ENCODE measurements around the gene PRDM16.

PRDM16 gene

DNA sequence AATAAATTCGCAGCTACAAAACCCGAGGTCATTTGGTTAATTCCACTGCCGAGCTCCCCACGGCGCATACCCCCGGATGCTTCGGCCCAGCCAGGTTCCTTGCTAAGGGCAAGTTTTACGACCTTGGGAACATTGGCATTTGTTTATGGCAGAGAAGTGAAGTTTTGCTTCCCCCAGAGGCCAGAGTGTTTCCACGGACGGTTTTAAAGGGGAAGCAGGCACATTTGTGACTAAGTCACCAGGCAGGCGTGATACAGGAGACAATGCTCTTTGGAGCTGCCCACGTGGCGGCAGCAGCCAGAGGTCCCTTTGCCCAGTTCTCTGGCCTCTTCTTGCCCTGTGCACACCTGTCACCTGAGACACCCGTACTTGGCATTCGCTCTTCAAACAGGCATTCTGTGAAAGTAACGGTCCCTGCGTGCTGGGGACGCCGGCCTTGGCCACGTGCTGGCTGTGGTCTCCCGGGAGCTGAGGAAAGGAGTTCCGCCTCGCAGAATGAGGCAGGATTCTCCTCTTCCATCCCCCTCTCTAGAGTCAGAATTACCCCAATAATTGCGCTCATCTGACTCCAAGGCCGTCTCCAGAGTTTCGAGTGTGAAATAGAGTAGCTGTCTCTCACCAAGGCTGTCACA lies 138.3 kb downstream of the PRDM16 start:
- Histone ChIP-seq H3K4me3 (ENCODE audit: low read length) (no peak overlapping the region), H3K9ac (ENCODE audit: low read length) (no peak overlapping the region), H3K4me2 (ENCODE audit: low read depth, low read length) (no peak overlapping the region), H2AFZ (ENCODE audit: low read length) (no peak overlapping the region), H3K9me3 (replicated peaks; ENCODE audit: insufficient read depth, low read length) (no peaks in the 10 kb centered on the region), H3K79me2 (ENCODE audit: low read length) (no peaks in the 10 kb centered on the region), H3K27me3 (replicated peaks; ENCODE audit: insufficient read depth, low read length) (peaks cover 96% of the 10 kb centered on the region), H3F3A (ENCODE audit: insufficient read depth, low read length) (no peaks in the 10 kb centered on the region), H3K27ac (ENCODE audit: low read length) (no peak overlapping the region), H4K20me1 (ENCODE audit: insufficient read depth, low read length) (no peaks in the 10 kb centered on the region), H3K36me3 (replicated peaks; ENCODE audit: insufficient read depth, low read length) (no peaks in the 10 kb centered on the region), H3K9me2 (replicated peaks; ENCODE audit: insufficient read depth, low read length) (no peaks in the 10 kb centered on the region), H3K4me1 (ENCODE audit: low read length) (no peaks in the 10 kb centered on the region)
- no peak for TF ChIP-seq EZH2 (optimal IDR thresholded peaks at IDR 0.05; ENCODE audit: low read depth, low read length)
- TF ChIP-seq CTCF (IDR thresholded peaks at IDR 0.05; ENCODE audit: low read length) = no peak
- no peak for TF ChIP-seq EZH2phosphoT487 (IDR thresholded peaks at IDR 0.05; ENCODE audit: low read length)
- DNase-seq = no peak

- no peaks in the 10 kb centered on the region for H3K9me3 ChIP-seq (replicated peaks; ENCODE audit: insufficient read depth, low read length)
- H3K36me3 ChIP-seq (replicated peaks; ENCODE audit: insufficient read depth, low read length) = no peaks in the 10 kb centered on the region
- no peak overlapping the region for H3K4me2 ChIP-seq (ENCODE audit: low read depth, low read length)
- no peak overlapping the region for H3K9ac ChIP-seq (ENCODE audit: low read length)
- no peaks in the 10 kb centered on the region for H3K79me2 ChIP-seq (ENCODE audit: low read length)
- no peaks in the 10 kb centered on the region for H4K20me1 ChIP-seq (ENCODE audit: insufficient read depth, low read length)
- DNase-seq = no peak
- no peaks in the 10 kb centered on the region for H3F3A ChIP-seq (ENCODE audit: insufficient read depth, low read length)
- no peak overlapping the region for H3K27ac ChIP-seq (ENCODE audit: low read length)
- no peaks in the 10 kb centered on the region for H3K9me2 ChIP-seq (replicated peaks; ENCODE audit: insufficient read depth, low read length)
- H2AFZ ChIP-seq (ENCODE audit: low read length) = no peak overlapping the region
- H3K4me1 ChIP-seq (ENCODE audit: low read length) = no peaks in the 10 kb centered on the region
- peaks cover 96% of the 10 kb centered on the region for H3K27me3 ChIP-seq (replicated peaks; ENCODE audit: insufficient read depth, low read length)
- no peak for TF ChIP-seq EZH2 (optimal IDR thresholded peaks at IDR 0.05; ENCODE audit: low read depth, low read length)
- TF ChIP-seq EZH2phosphoT487 (IDR thresholded peaks at IDR 0.05; ENCODE audit: low read length) = no peak
- TF ChIP-seq CTCF (IDR thresholded peaks at IDR 0.05; ENCODE audit: low read length) = no peak
- H3K4me3 ChIP-seq (ENCODE audit: low read length) = no peak overlapping the region
Measured at GRCh38 chr1:3208819-3209200, 139.8 kb downstream of the PRDM16 start.

GRCh38 chr1:3209201-3209600 lies 140.2 kb downstream of the PRDM16 start:
- Histone ChIP-seq H3K27ac (ENCODE audit: low read length) (no peak overlapping the region), H3K4me3 (ENCODE audit: low read length) (no peak overlapping the region), H3K4me2 (ENCODE audit: low read depth, low read length) (no peak overlapping the region), H3K9ac (ENCODE audit: low read length) (no peak overlapping the region), H3K9me3 (replicated peaks; ENCODE audit: insufficient read depth, low read length) (no peaks in the 10 kb centered on the region), H3K9me2 (replicated peaks; ENCODE audit: insufficient read depth, low read length) (no peaks in the 10 kb centered on the region), H3F3A (ENCODE audit: insufficient read depth, low read length) (no peaks in the 10 kb centered on the region), H3K27me3 (replicated peaks; ENCODE audit: insufficient read depth, low read length) (peaks cover 96% of the 10 kb centered on the region), H3K36me3 (replicated peaks; ENCODE audit: insufficient read depth, low read length) (no peaks in the 10 kb centered on the region), H2AFZ (ENCODE audit: low read length) (no peak overlapping the region), H3K4me1 (ENCODE audit: low read length) (no peaks in the 10 kb centered on the region), H3K79me2 (ENCODE audit: low read length) (no peaks in the 10 kb centered on the region), H4K20me1 (ENCODE audit: insufficient read depth, low read length) (no peaks in the 10 kb centered on the region)
- no peak for TF ChIP-seq EZH2 (optimal IDR thresholded peaks at IDR 0.05; ENCODE audit: low read depth, low read length)
- TF ChIP-seq EZH2phosphoT487 (IDR thresholded peaks at IDR 0.05; ENCODE audit: low read length) = no peak
- TF ChIP-seq CTCF (IDR thresholded peaks at IDR 0.05; ENCODE audit: low read length) = no peak
- no peak for DNase-seq
